ENCODE data around the gene BRMS1.
"Not testable (repeated sequence)": the region's sequence is repeated elsewhere in the genome, so short reads cannot be mapped to it uniquely, and the experiment has no call there.

BRMS1 gene

GRCh38 chr11:66312549-66313320, 32.2 kb downstream of the BRMS1 start:
- H3K27ac ChIP-seq: peak overlapping the region; percentile 56
- peak; percentile 76 for DNase-seq (ENCODE audit: low read depth, low spot score)

- DNase-seq (ENCODE audit: low read depth, low spot score): peak; percentile 60
- H3K27ac ChIP-seq: peak overlapping the region; percentile 56
Observed at GRCh38 chr11:66311965-66312548, 32.8 kb downstream of the BRMS1 start.

- H3K27ac ChIP-seq: peak overlapping the region; percentile 56
- DNase-seq (ENCODE audit: low read depth, low spot score): no peak
Observed at GRCh38 chr11:66311470-66311964, 33.4 kb downstream of the BRMS1 start.

GRCh38 chr11:66310803-66311440, 34.0 kb downstream of the BRMS1 start:
- H3K27ac ChIP-seq; DNase-seq (ENCODE audit: low read depth, low spot score): not testable (repeated sequence)

- no peak overlapping the region for H3K27ac ChIP-seq
- no peak for DNase-seq (ENCODE audit: low read depth, low spot score)
Observed at GRCh38 chr11:66310324-66310723, 34.6 kb downstream of the BRMS1 start.

- DNase-seq (ENCODE audit: low read depth, low spot score): no peak
- no peak overlapping the region for H3K27ac ChIP-seq
Observed at GRCh38 chr11:66309475-66309874, 35.4 kb downstream of the BRMS1 start.

- no peak for DNase-seq (ENCODE audit: low read depth, low spot score)
Observed at GRCh38 chr11:66302656-66303055, 42.2 kb downstream of the BRMS1 start.

GRCh38 chr11:66299186-66299585, 45.7 kb downstream of the BRMS1 start:
- no peak for DNase-seq (ENCODE audit: low read depth, low spot score)
- no peak overlapping the region for H3K27ac ChIP-seq

More at GRCh38 chr11:66302656-66303055, 42.2 kb downstream of the BRMS1 start:
- no peak overlapping the region for H3K27ac ChIP-seq

GRCh38 chr11:66297610-66298009, 47.3 kb downstream of the BRMS1 start:
- H3K27ac ChIP-seq: no peak overlapping the region
- no peak for DNase-seq (ENCODE audit: low read depth, low spot score)

- no peak overlapping the region for H3K27ac ChIP-seq
- DNase-seq (ENCODE audit: low read depth, low spot score): no peak
Observed at GRCh38 chr11:66294626-66295620, 50.0 kb downstream of the BRMS1 start.

GRCh38 chr11:66293777-66294625, 50.9 kb downstream of the BRMS1 start:
- DNase-seq (ENCODE audit: low read depth, low spot score): no peak
- H3K27ac ChIP-seq: no peak overlapping the region

GRCh38 chr11:66293352-66293751, 51.6 kb downstream of the BRMS1 start:
- DNase-seq (ENCODE audit: low read depth, low spot score): no peak
- H3K27ac ChIP-seq: no peak overlapping the region

GRCh38 chr11:66292543-66293332, 52.2 kb downstream of the BRMS1 start:
- no peak overlapping the region for H3K27ac ChIP-seq
- no peak for DNase-seq (ENCODE audit: low read depth, low spot score)

GRCh38 chr11:66291706-66292542, 53.0 kb downstream of the BRMS1 start, which contains the start of gene TMEM151A:
Gene TMEM151A, plus strand, starts transcription at chr11:66291894. Its CDS starts 120 bp downstream, at chr11:66292014.
- no peak for DNase-seq (ENCODE audit: low read depth, low spot score)
- no peak within 1 kb of the TSS for H3K27ac ChIP-seq

- DNase-seq (ENCODE audit: low read depth, low spot score): no peak
- no peak overlapping the region for H3K27ac ChIP-seq
Observed at GRCh38 chr11:66291303-66291705, 53.6 kb downstream of the BRMS1 start.

GRCh38 chr11:66290330-66290621, 54.6 kb downstream of the BRMS1 start:
- no peak overlapping the region for H3K27ac ChIP-seq
- DNase-seq (ENCODE audit: low read depth, low spot score): no peak

GRCh38 chr11:66289548-66290329, 55.2 kb downstream of the BRMS1 start:
- peak overlapping the region; percentile 77 for H3K27ac ChIP-seq
- peak; percentile 18 for DNase-seq (ENCODE audit: low read depth, low spot score)
